ENCODE results near the gene EFCAB7.

Gene EFCAB7

GRCh38 chr1:63522891-63523728 lies at the start of gene EFCAB7, which contains the start of gene ITGB3BP:
Gene EFCAB7 (plus strand): TSS chr1:63523525. CDS start chr1:63525573, 2,048 bp downstream.
Gene ITGB3BP (minus strand): TSS chr1:63523225. CDS start chr1:63523133, 92 bp downstream.
- DNase-seq (ENCODE audit: low spot score) = peak; percentile 81

GRCh38 chr1:63475761-63476160 lies 47.6 kb upstream of the EFCAB7 start:
- DNase-seq (ENCODE audit: low spot score) = no peak

GRCh38 chr1:63480057-63480456 lies 43.3 kb upstream of the EFCAB7 start:
- DNase-seq (ENCODE audit: low spot score) = no peak

GRCh38 chr1:63486629-63487028 lies 36.7 kb upstream of the EFCAB7 start:
- DNase-seq (ENCODE audit: low spot score) = no peak

- no peak for DNase-seq (ENCODE audit: low spot score)
These were observed 35.8 kb upstream of the EFCAB7 start for GRCh38 chr1:63487336-63488065.

GRCh38 chr1:63497577-63497976 lies 25.7 kb upstream of the EFCAB7 start:
- DNase-seq (ENCODE audit: low spot score) = no peak

GRCh38 chr1:63498106-63498505 lies 25.2 kb upstream of the EFCAB7 start:
- DNase-seq (ENCODE audit: low spot score) = no peak

- DNase-seq (ENCODE audit: low spot score) = no peak
These were observed 22.1 kb upstream of the EFCAB7 start for GRCh38 chr1:63501256-63501655.

GRCh38 chr1:63506782-63507181 lies 16.5 kb upstream of the EFCAB7 start:
- DNase-seq (ENCODE audit: low spot score) = no peak

GRCh38 chr1:63509718-63510117 lies 13.6 kb upstream of the EFCAB7 start:
- DNase-seq (ENCODE audit: low spot score) = no peak

- no peak for DNase-seq (ENCODE audit: low spot score)
These were observed 10.7 kb upstream of the EFCAB7 start for GRCh38 chr1:63512584-63512983.

- DNase-seq (ENCODE audit: low spot score) = no peak
These were observed 6.7 kb upstream of the EFCAB7 start for GRCh38 chr1:63516629-63517028.

- no peak for DNase-seq (ENCODE audit: low spot score)
These were observed 413 bp downstream of the EFCAB7 start for GRCh38 chr1:63523738-63524137.

GRCh38 chr1:63524201-63524600 lies 876 bp downstream of the EFCAB7 start:
- no peak for DNase-seq (ENCODE audit: low spot score)

- DNase-seq (ENCODE audit: low spot score) = no peak
These were observed 9.4 kb downstream of the EFCAB7 start for GRCh38 chr1:63532727-63533126.

- no peak for DNase-seq (ENCODE audit: low spot score)
These were observed 10.6 kb downstream of the EFCAB7 start for GRCh38 chr1:63533931-63534330.

- DNase-seq (ENCODE audit: low spot score) = no peak
These were observed 11.1 kb downstream of the EFCAB7 start for GRCh38 chr1:63534406-63534805.

GRCh38 chr1:63537006-63537405 lies 13.7 kb downstream of the EFCAB7 start:
- DNase-seq (ENCODE audit: low spot score) = no peak

GRCh38 chr1:63537940-63538339 lies 14.6 kb downstream of the EFCAB7 start:
- DNase-seq (ENCODE audit: low spot score) = peak; percentile 7

GRCh38 chr1:63545780-63546179 lies 22.5 kb downstream of the EFCAB7 start:
- no peak for DNase-seq (ENCODE audit: low spot score)

- DNase-seq (ENCODE audit: low spot score) = no peak
These were observed 24.4 kb downstream of the EFCAB7 start for GRCh38 chr1:63547621-63548294.

- no peak for DNase-seq (ENCODE audit: low spot score)
These were observed 25.0 kb downstream of the EFCAB7 start for GRCh38 chr1:63548303-63548702.

GRCh38 chr1:63548877-63549276 lies 25.6 kb downstream of the EFCAB7 start:
- no peak for DNase-seq (ENCODE audit: low spot score)

Data from CD4-positive, alpha-beta T cell treated with Interleukin-15 for 4 hours (primary cell).